GM11168 (cell line): Measurements from ENCODE around the gene FAF1.
"Not testable (repeated sequence)": the region's sequence is repeated elsewhere in the genome, so short reads cannot be mapped to it uniquely, and the experiment has no call there.

Source experiments
- in situ Hi-C: fragments of 300-500 bp; cut with MboI; formaldehyde crosslinking; loops from one replicate; pipeline ENCODE4 v1.12.0; 2022; ENCODE audit warnings: low sequenced_read_pairs; ENCODE audit not compliant: unreplicated experiment

The FAF1 gene

DNA sequence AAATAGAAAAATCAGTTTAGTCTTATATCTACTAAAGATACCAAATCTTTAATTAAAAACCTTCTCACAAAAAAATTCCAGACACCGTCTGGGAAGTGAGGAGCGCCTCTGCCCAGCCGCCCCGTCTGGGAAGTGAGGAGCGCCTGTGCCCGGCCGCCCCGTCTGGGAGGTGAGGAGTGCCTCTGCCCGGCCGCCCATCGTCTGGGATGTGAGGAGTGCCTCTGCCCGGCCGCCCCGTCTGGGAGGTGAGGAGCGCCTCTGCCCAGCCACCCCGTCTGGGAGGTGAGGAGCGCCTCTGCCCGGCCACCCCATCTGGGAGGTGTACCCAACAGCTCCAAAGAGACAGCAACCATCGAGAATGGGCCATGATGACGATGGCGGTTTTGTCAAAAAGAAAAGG lies 133.3 kb downstream of the FAF1 start:
- in situ Hi-C loops: not testable (repeated sequence)

DNA sequence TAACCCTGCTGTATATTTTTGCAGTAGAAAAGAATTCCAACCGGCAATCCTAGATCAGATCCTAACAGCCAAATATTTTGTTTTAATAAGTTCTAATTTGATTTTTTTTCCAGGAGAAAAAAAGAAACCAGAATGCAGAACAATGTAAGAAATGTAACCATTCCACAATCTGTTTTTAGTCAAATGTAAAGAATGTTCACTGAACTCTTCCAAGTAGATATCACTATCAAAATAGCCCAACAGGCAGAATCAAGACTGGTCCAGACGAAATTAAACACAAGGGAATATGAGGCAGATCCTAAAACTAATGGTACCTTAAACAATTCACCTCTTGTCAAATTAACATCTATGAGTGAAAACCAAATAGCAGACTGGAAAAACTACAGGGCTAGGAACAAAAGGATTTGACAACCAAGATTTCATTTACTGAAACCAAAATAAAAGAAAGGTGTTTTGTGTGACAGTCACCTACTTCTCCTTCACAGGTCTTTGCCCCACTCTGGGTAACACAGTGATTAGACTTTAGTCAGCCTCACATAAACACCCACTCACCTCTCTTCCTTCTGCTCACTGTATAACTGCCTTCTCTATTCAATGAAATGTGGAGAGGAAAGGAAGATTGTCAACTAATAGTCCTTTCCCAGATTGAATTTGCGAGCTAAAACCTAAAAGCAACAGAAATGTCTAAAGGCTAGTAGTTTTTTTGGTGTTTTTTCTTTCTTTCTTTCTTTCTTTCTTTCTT lies 137.9 kb downstream of the FAF1 start:
- in situ Hi-C loops: no loop called here

DNA sequence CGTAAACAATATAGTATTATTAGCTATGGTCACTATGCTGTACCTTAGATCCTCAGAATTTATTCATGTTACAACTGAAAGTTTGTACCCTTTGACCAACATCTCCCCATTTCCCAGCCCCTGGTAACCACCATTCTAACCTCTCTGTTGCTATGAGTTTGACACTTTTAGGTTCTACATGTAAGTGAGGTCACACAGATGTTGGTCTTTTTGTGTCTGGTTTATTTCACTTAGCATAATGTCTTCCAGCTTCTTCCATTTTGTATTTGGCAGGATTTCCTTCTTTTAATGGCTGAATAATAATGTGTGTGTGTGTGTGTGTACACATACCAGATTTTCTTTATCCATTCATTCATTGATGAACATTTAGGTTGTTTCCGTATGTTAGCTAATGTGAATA lies 139.5 kb downstream of the FAF1 start:
- in situ Hi-C loops: no loop called here

DNA sequence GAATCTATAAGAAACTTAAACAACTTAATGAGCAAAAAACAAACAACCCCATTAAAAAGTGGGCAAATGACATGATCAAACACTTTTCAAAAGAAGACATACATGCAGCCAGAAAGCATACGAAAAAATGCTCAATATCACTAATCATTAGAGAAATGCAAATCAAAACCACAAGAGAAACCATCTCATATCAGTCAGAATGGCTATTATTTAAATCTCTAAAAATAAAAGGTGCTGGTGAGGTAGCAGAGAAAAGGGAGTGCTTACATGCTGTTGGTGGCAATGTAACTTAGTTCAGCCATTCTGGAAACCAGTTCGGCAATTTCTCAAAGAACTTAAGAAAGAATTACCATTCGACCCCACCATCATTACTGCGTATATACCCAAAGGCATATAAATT lies 147.7 kb downstream of the FAF1 start:
- in situ Hi-C loops: no loop called here

DNA sequence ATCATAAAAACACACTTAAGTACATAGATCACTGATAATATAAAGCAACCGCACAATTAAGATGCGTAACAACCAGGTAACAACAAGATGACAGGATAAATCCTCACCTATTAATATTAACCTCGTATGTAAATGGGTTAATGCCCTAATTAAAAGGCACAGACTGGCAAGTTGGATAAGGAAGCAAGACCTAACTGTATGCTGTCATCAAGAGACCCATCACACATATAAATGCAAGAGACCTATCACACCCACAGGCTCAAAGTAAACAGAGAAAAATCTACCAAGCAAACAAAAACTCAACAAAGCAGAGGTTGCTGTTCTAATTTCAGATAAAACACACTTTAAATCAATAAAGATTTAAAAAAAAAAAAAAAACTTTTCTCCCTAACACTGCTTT lies 151.8 kb downstream of the FAF1 start:
- in situ Hi-C loops: no loop called here

DNA sequence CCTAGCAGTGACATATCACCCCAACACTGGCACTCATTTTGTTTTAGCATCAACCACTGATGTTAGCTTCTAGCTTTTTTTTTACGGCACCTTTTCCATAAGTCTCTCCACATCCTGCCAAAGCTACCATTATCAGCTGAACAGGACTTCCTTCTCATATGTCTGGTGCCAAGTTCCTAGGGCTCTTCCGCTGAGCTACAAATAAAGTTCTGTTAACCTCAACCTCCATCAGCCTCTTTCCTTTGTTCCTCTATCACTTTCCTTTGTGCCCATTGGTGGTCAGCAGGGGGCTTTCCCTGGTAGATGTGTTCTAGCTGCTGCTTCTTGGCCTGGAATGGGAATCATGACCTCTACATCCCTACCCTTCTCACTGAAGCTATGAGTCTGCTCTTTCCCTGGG lies 163.8 kb downstream of the FAF1 start:
- in situ Hi-C loops: loop anchor here (25.0 kb wide), 1 partner anchor 391 kb away; no protein-coding TSS in a partner anchor

DNA sequence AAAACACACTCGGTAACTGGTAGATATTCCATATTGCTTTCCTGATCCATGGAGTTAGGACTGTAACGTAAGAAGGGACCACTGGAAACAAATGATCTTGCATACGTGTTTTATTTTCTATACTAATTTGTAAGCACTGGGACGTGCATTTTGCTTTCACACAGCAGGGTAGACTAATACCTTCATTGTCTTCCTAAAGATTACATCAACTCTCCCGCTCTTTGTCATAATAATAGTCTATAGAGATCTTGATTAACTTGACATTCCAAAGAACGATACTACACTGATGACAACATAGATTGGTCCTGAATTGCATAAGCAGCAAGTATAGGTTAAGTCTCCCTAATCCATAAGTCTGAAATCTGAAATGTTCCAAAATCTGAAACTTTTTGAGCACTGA lies 166.5 kb downstream of the FAF1 start:
- in situ Hi-C loops: loop anchor here (25.0 kb wide), 1 partner anchor 394 kb away; no protein-coding TSS in a partner anchor

DNA sequence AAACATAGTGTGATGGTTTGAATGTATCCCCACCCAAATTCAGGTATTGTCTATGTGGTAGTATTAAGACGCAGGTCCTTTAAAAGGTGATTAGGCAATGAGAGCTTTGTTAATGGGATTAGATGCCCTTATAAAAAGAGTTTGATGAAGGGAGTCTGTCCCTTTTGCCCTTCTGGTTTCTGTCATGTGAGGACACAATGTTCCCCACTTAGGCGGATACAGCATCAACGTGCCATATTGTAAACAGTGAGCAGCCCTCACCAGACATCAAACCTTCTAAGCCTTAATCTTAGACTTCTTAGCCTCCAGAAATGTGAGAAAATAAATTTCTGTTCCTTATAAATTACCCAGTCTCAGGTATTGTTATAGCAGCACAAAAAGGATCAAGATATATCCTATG lies 172.8 kb downstream of the FAF1 start:
- in situ Hi-C loops: loop anchor here (5.0 to 25.0 kb wide), 2 partner anchors 65 to 400 kb away; no protein-coding TSS in a partner anchor

DNA sequence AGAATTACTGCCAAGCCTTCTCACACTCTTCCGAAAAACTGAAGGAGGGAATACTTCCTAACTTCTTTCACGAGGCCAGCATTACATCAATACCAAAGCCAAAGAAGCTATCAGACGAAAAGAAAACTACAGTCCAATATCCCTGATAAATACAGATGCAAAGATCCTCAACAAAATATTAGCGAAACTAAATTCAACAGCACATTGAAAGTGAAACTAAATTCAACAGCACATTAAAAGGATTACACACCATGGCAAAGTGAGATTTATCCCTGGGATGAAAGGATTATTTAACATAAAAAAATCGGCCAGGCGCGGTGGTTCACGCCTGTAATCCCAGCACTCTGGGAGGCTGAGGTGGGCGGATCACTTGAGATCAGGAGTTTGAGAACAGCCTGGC lies 176.8 kb downstream of the FAF1 start:
- in situ Hi-C loops: loop anchor here (25.0 kb wide), 1 partner anchor 404 kb away; no protein-coding TSS in a partner anchor

DNA sequence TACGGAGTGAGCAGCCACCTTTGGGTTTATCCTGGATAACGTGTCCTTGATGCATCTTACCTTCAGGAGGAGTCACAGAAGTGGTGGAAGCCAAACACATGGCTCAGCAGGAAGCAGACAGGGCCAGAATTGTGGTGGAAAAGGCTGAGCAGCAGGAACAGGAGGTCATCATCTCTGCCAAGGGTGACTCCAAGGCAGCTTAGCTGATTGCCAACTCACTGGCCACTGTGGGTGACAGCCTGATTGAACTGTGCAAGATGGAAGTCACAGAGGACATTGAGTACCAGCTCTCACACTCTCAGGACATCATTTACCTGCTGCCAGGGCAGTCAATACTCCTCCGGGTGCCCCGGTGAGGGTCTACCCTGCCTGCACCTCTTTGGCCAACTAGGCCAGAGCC lies 179.3 kb downstream of the FAF1 start:
- in situ Hi-C loops: loop anchor here (25.0 kb wide), 1 partner anchor 407 kb away; no protein-coding TSS in a partner anchor

DNA sequence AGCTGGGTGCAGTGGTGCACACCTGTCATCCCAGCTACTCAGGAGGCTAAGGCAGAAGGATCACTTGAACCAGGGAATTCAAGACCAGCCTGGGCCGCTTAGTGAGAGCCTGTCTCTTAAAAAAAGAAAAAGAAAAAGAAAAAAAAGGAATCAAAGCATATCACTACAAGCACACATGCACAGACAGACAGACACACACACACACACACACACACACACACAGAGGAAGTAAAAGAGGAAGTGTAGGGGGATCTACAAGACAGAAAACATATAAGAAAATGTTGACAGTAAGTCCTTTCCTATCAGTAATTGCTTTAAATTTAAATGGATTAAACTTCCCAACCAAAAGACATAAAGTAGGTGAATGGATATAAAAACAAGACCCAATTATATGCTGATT lies 180.3 kb downstream of the FAF1 start:
- in situ Hi-C loops: loop anchor here (25.0 kb wide), 1 partner anchor 408 kb away; no protein-coding TSS in a partner anchor

DNA sequence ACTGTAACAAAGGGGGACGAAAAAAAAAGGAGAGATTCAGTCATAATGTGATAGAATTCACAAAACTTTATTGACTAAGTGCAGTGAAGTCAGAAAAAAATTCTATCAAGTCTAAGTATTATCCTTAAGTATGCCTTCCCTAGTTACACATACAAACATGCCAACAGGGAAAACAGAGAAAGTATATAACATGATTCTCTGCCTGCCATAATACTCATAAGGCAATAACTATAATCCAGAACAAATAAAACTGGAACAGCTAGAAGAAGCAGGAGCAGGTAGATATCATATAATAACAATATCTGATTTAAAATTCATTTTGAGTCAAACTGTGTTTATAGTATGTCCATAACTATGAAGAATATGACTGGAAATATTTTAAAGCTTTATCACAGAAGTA lies 184.3 kb downstream of the FAF1 start:
- in situ Hi-C loops: loop anchor here (25.0 kb wide), 1 partner anchor 412 kb away; no protein-coding TSS in a partner anchor

DNA sequence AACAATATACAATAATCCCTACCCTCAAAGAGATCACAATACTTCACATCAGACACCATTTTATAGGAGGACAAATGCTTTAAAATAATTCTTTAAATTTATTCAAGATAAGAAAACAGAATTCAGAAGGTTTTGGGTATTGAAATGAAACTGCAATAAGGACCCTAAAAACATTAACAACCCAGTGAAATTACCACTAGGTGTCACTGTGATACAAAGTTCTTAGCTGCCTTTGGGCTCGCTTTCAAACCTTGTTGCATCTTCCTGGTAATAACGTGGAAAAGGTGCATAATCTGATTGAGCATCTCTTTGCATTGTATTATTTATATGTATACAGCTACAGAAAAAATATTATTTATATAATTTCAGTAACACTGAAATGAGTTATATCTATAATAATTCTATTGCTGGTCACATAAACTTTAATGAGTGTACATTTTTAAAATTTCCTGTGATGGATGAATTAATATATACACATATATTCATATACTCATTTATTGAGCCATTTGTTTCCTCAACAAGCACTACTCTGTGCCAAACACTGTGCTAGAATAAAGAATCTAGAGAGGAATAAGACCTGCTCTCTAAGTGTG lies 185.2 kb downstream of the FAF1 start:
- in situ Hi-C loops: loop anchor here (25.0 kb wide), 1 partner anchor 412 kb away; no protein-coding TSS in a partner anchor

DNA sequence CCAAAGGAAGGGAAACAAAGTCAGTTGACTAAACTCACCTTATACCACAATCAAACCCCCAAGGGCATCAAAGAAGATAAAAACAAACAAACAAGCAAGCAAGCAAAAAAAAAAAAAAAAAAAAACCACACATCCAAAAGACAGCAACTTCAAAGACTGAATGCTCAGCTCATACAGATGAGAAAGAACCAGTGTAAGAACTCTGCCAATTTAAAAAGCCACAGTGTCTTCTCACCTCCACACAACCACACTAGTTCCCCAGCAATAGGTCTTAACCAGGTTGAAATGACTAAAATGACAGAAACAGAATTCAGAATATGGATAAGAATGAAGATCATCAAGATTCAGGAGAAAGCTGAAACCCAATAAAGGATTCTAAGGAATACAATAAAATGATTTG lies 193.4 kb downstream of the FAF1 start:
- in situ Hi-C loops: no loop called here

DNA sequence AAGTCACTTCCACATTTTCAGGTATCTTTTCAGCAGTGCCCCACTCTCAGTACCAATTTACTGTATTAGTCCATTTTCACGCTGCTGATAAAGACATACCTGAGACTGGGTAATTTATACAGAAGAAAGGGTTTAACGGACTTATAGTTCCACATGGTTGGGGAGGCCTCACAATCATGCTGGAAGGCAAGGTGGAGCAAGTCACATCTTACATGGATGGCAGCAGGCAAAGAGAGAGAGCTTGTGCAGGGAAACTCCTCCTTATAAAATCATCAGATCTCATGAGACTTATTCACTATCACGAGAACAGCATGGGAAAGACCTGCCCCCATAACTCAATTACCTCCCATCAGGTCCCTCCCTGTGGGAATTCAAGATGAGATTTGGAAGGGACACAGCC lies 203.5 kb downstream of the FAF1 start:
- in situ Hi-C loops: not testable (repeated sequence)

DNA sequence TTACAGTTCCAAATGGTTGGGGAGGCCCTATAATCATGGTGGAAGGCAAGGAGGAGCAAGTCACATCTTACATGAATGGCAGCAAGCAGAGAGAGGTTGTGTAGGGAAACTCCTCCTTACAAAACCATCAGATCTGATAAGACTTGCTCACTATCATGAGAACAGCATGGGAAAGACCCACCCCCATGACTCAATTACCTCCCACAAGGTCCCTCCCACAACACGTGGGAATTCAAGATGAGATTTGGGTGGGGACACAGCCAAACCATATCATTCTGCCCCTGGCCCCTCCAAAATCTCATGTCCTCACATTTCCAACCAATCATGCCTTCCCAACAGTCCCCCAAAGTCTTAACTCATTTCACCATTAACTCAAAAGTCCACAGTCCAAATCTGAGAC lies 205.3 kb downstream of the FAF1 start:
- in situ Hi-C loops: not testable (repeated sequence)

DNA sequence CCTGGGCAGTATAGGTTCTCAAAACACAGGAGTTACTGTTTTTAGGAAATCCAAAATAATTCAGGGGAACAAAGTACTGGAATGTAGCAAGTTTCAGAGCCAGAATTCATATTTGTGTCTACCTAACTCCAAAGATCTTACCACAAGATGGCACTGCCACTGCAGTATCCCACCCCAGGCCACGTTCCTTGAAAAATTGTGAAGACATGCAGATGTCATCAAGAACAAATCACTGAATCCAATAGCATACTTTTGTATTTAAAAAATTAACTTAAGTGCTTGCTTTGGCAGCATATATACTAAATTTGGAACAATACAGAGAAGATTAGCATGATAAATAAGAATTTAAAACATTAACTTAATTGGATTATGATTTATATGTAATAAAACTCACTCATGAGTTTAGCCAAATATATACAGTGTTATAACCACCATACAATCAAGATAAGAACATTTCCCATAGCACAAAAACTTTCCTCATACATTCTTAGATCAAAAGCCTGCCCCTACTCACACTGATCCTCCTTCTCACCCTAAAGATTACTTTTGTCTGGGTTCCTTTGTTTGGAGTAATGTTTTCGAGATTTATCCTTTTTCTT lies 209.9 kb downstream of the FAF1 start:
- in situ Hi-C loops: no loop called here

DNA sequence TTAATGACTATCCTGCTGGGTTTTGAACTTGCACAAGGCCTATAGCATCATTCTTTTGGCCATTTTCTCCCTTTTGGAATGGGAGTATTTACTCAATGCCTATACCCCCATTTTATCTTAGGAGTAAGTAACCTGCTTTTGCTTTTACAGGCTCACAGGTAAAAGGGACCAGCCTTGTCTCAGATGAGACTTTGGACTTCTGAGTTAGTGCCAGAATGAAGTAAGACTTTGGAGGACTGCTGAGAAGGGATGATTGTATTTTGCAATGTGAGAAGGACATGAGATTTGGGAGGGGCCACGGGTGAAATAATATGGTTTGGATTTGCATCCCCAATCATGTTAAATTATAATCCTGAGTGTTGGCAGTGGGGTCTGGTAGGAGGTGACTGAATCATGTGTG lies 212.7 kb downstream of the FAF1 start:
- in situ Hi-C loops: no loop called here

DNA sequence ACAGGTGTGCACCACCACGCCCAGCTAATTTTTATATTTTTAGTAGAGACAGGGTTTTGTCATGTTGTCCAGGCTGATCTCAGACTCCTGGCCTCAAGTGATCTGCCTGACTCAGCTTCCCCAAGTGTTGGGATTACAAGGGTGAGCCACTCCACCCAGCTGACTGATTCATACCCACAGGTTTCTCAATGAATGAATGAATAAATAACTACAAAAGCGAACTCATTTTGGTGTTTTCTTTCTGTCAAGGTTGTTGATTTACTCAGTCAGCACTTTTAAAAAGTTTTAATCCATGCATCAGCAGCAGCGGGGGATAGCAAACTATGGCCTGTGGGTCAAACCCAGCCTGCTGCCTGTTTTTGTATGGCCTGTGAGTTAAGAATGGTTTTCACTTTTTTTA lies 217.5 kb downstream of the FAF1 start:
- in situ Hi-C loops: no loop called here

DNA sequence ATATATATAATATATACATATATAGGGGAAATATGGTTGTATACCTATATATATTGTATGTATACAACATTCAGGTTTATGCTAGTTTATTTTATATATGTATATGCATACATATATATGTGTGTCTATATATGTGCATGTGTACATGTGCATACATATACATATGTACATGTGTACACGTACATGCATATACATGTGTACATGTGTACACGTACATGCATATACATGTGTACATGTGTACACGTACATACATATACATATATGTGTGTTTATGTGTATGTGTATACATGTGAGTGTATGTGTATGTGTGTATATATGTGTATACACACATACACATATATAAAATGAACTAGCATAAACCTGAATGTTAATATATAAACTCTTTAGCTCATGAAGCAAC lies 220.9 kb downstream of the FAF1 start:
- in situ Hi-C loops: no loop called here

DNA sequence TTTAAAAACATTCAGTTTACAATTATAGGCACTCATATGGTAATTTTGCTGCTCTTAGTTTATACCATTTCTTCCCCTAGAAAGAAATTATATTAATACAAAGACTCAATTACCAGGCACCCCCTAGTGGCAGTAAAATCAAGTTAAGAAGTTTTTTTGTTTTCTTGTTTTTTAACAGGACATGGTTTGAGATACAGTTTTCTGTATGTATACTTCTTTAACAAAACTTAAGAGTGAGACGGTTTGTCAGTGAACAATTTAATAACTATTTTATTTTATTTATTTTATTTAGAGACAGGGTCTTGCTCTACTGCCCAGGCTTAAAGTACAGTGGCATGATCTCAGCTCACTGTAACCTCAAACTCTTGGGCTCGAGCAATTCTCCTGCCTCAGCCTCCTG lies 224.6 kb downstream of the FAF1 start:
- in situ Hi-C loops: no loop called here
